Lung (tissue), 12 donors: ENCODE measurements around the gene ZNF695. TPM values are rescaled to one million over a fixed set of nuclear protein-coding genes. Genes with fewer than 3 reads are reported as not detected.

Source experiments
- ATAC-seq: fragments of 200-7000 bp; cut with Tn5 transposase; one replicate; pipeline ENCODE4 v1.9.1; 2020; ENCODE audit warnings: moderate number of reproducible peaks; ENCODE audit not compliant: insufficient read depth, low FRiP score
- DNase-seq, 3 donors: peaks; one replicate each; pipeline ENCODE4 v3.0.0-alpha.2; 2013 to 2017
- H3K27ac ChIP-seq, 2 donors: one replicate each; pipeline ENCODE4 v1.5.1; 2013; ENCODE audit warnings: mild to moderate bottlenecking in 2 of 2, moderate library complexity in 2 of 2, control low read depth in 1 of 2, inconsistent platforms in 1 of 2, low read depth in 1 of 2, low read length in 1 of 2
- H3K27me3 ChIP-seq, 3 donors: one replicate each; pipeline ENCODE4 v1.5.1; 2013; ENCODE audit warnings: low read length in 2 of 3; ENCODE audit not compliant: control insufficient read depth in 3 of 3, insufficient read depth in 3 of 3
- H3K36me3 ChIP-seq, 4 donors: one replicate each; pipeline ENCODE4 v1.5.1; 2013; ENCODE audit warnings: low read length in 4 of 4, mild to moderate bottlenecking in 1 of 4, moderate library complexity in 1 of 4; ENCODE audit not compliant: control insufficient read depth in 4 of 4, insufficient read depth in 4 of 4
- H3K4me1 ChIP-seq, 5 donors: one replicate each; pipeline ENCODE4 v1.5.1; 2013; ENCODE audit warnings: low read length in 5 of 5, mild to moderate bottlenecking in 2 of 5, moderate library complexity in 1 of 5; ENCODE audit not compliant: control insufficient read depth in 5 of 5, insufficient read depth in 5 of 5
- H3K4me3 ChIP-seq: one replicate; pipeline ENCODE4 v1.5.1; 2013; ENCODE audit warnings: mild to moderate bottlenecking, control low read depth, moderate library complexity
- H3K9ac ChIP-seq, 2 donors: one replicate each; pipeline ENCODE4 v1.5.1; 2013; ENCODE audit warnings: low read length in 2 of 2, control low read depth in 1 of 2; ENCODE audit not compliant: insufficient read depth in 1 of 2
- H3K9me3 ChIP-seq, 4 donors: one replicate each; pipeline ENCODE4 v1.5.1; 2013; ENCODE audit warnings: low read length in 3 of 4, mild to moderate bottlenecking in 1 of 4, moderate library complexity in 1 of 4; ENCODE audit not compliant: control insufficient read depth in 4 of 4, insufficient read depth in 3 of 4
- whole genome bisulfite sequencing, 2 donors: extraction: QIAGEN DNeasy Blood & Tissue Kit; methylation state at CpG; one replicate each; pipeline ENCODE4 v1.1.7; 2013; 5-methylcytosine and 5-hydroxymethylcytosine counted together
- polyA plus RNA-seq, 2 donors: library from polyadenylated mRNA; stranded (reverse); fragments of 200-250 nt; gene quantifications; one replicate each; pipeline ENCODE4 v1.2.1, GENCODE V29; 2013
- total RNA-seq, 2 donors: library from RNA; depleted of rRNA in 1 of 2; stranded (reverse); fragments of >200 nt in 1 of 2; gene quantifications; one replicate each; pipeline ENCODE4 v1.2.1, GENCODE V29; 2014 to 2021
- TF ChIP-seq, protein P1 (sequence below): IDR thresholded peaks from 2 replicates; pipeline ENCODE4 v1.5.1; 2012; ENCODE audit warnings: mild to moderate bottlenecking; ENCODE audit errors: control extremely low read depth, extremely low read depth
- donor health status: control.
- donor health status: control.
- donor health status: Bipolar disorder and iron deficiency.
- donor health status: healthy.
- donor health status: DM: yes; HTN: yes; CAD: no.

ZNF695 gene
- total and polyA plus RNA-seq, 4 donors: 0.23 to 1.4 (median 0.61) TPM; not detected in 1

DNA sequence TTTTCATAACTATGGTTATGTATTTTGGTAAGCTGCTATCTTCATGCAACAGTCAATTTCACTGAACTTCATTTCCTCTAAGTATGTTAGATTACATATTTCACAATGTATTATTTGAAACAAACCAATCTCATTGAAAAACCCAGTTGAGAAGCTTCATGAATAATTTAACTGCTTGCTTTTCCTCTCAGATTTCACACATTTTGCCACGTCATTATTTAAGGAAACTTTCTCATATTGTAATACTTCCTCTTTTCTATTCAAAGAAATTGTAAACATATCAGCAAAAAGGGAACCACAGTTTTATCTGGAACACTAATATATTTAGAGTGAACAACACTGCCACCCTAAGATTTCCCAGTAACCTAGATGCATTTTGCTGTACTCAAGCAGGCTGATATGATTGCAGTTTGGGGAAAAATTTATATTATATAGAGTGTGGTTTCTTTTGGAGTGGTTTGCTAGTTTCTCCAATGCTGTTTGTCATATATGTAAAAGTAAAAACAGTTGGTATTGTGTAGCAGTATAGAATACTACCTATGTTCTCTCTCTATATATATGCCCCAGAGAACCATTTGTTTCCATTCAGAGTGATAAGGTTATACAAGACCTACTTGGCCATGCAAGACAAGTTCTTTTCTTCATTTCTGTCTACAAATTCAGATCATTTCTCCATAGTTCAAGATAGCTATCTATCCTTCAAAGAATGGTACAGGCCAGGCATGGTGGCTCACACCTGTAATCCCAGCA is 47.7 kb downstream of the ZNF695 start:
- H3K4me3 ChIP-seq: no peak overlapping the region
- H3K9me3 ChIP-seq: peaks cover 0 to 1% (median 0%) of the 10 kb centered on the region in 4 donors
- H3K4me1 ChIP-seq: no peaks in the 10 kb centered on the region
- H3K27me3 ChIP-seq: no peaks in the 10 kb centered on the region
- H3K36me3 ChIP-seq: no peaks in the 10 kb centered on the region
- WGBS, 2 donors: 4 to 30% methylated on average over 1 of the region's 1 CpG
- peak overlapping the region in 1 of 2 donors; percentile 39 for H3K27ac ChIP-seq
- DNase-seq (peak in 2 of 3 donors; percentile 11 to 26), ATAC-seq (peak; percentile 28)
- TF ChIP-seq, protein P1, sequence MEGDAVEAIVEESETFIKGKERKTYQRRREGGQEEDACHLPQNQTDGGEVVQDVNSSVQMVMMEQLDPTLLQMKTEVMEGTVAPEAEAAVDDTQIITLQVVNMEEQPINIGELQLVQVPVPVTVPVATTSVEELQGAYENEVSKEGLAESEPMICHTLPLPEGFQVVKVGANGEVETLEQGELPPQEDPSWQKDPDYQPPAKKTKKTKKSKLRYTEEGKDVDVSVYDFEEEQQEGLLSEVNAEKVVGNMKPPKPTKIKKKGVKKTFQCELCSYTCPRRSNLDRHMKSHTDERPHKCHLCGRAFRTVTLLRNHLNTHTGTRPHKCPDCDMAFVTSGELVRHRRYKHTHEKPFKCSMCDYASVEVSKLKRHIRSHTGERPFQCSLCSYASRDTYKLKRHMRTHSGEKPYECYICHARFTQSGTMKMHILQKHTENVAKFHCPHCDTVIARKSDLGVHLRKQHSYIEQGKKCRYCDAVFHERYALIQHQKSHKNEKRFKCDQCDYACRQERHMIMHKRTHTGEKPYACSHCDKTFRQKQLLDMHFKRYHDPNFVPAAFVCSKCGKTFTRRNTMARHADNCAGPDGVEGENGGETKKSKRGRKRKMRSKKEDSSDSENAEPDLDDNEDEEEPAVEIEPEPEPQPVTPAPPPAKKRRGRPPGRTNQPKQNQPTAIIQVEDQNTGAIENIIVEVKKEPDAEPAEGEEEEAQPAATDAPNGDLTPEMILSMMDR: no peak
- H3K9ac ChIP-seq: no peak overlapping the region

DNA sequence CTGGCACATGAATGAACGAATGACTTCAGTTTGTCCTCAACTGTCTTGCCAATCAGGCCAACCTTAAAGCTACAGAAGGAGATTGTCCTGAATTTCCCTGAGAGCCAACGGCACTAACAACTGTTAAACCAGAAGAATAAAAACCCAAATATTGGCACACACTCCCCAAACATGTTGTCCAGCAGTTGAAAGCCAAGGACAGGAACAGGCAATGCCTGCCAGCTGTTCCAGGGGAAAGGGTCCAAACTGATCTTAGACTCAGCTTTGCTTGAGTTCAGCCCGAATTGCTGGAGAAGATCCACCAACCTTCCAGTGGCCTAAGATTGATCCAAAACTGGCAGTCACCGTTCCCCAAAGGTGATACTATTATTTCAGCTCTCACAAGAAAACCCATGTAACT is 53.7 kb downstream of the ZNF695 start:
- WGBS, 2 donors: 80 to 82% methylated on average over 4 of the region's 4 CpGs
- no peak overlapping the region for H3K9ac ChIP-seq
- H3K4me1 ChIP-seq: no peaks in the 10 kb centered on the region
- DNase-seq (peak in 2 of 3 donors; percentile 37 to 58), ATAC-seq (no peak)
- peak overlapping the region in 1 of 2 donors; percentile 17 for H3K27ac ChIP-seq
- H3K9me3 ChIP-seq: peaks cover 0 to 2% (median 0%) of the 10 kb centered on the region in 4 donors
- no peaks in the 10 kb centered on the region for H3K36me3 ChIP-seq
- TF ChIP-seq, protein P1: no peak
- no peaks in the 10 kb centered on the region for H3K27me3 ChIP-seq
- no peak overlapping the region for H3K4me3 ChIP-seq

DNA sequence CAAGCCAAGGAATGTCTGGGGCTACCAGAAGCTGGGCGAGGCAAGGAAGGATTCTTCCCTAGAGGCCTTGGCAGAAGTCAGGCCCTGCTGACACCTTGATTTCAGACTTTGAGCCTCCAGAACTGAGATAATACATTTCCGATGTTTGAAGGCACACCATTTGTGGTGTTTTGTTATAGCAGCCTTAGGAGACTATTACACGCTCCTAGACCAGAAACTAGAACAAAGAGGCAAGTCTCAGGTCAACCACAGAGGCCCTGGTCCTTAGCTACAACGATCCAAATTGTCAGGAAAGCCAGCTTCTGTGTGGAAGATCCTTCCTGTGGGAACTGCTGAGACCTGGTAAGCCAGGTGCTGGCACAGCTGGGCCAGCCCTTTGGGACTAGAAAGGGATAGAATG is 56.4 kb downstream of the ZNF695 start:
- Histone ChIP-seq H3K27ac (no peak overlapping the region), H3K9me3 (peaks cover 0 to 4% (median 0%) of the 10 kb centered on the region in 4 donors), H3K4me3 (no peak overlapping the region), H3K4me1 (no peaks in the 10 kb centered on the region), H3K36me3 (no peaks in the 10 kb centered on the region), H3K9ac (no peak overlapping the region), H3K27me3 (no peaks in the 10 kb centered on the region)
- TF ChIP-seq, protein P1: no peak
- no peak for ATAC-seq
- DNase-seq: no peak
- WGBS, 2 donors: 92 to 94% methylated on average over 4 of the region's 4 CpGs
